ENCODE measurements around the gene FAM83C.

DNA sequence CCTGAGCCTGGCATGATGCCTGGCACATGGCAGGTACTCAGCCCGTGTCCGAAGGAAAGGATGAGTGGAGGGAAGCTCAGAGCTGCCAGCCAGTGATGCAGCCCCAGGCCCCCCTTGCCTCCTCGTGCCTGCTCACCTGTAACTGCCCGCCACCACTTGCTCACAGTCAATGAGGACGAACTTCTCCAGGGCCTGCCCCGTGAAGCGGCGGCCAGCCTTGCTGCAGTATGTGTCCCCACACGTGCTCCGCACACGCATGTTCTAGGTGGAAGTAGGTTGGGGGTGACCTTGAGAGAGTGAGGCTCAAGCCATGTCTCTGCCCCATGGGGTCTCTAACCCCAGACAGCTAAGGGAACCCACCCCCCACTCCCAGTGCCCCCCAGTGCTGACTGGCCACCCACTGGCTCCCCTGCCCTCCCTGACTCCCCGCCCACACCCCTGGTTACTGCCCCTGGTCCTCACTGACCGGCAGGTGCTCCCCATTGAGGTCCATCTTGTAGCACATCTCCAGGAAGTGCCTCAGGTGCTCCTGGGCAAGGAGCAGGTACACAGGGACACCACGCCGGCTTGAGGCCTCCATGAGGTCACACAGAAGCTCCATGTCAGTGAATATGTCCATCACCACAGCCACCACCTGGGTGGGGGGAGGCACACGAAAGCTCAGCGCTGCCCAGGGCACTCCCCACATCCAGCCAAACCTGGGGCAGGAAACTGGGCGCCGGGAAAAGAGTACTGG is 3.7 kb downstream of the FAM83C start:
- TF ChIP-seq, protein P1, sequence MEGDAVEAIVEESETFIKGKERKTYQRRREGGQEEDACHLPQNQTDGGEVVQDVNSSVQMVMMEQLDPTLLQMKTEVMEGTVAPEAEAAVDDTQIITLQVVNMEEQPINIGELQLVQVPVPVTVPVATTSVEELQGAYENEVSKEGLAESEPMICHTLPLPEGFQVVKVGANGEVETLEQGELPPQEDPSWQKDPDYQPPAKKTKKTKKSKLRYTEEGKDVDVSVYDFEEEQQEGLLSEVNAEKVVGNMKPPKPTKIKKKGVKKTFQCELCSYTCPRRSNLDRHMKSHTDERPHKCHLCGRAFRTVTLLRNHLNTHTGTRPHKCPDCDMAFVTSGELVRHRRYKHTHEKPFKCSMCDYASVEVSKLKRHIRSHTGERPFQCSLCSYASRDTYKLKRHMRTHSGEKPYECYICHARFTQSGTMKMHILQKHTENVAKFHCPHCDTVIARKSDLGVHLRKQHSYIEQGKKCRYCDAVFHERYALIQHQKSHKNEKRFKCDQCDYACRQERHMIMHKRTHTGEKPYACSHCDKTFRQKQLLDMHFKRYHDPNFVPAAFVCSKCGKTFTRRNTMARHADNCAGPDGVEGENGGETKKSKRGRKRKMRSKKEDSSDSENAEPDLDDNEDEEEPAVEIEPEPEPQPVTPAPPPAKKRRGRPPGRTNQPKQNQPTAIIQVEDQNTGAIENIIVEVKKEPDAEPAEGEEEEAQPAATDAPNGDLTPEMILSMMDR (conservative IDR thresholded peaks at IDR 0.05; ENCODE audit: low read depth, low read length): no peak
- no peak for TF ChIP-seq EZH2 (IDR thresholded peaks at IDR 0.05; ENCODE audit: borderline replicate concordance, low read depth, low read length, poor library complexity, severe bottlenecking)

All from A673 (cell line).